ENCODE results near the gene BTF3L4.

Gene BTF3L4

DNA sequence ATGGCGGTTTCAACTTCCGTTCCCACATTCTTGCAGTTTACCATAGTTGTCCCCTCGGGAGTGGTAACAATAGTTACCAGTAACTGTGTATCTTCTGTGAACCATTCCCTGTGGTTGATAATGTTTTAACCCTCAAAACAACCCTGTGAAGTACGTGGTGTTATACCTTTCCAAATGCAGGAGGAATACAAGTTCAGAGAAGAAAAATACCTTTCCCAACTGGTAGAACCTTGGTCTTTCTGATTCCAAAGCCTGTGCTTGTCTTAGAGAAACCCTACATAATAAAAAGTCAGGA is 789 bp downstream of the BTF3L4 start:
- peak overlapping the region; percentile 98 for H3K27ac ChIP-seq (replicated peaks)
- DNase-seq (ENCODE audit: low read depth in 1 of 2, low spot score in 1 of 2), result no peak
- TF ChIP-seq REST (IDR thresholded peaks at IDR 0.05; ENCODE audit: insufficient replicate concordance, low read depth) (no peak), GABPA (IDR thresholded peaks at IDR 0.05; ENCODE audit: low read depth) (no peak), SPI1 (IDR thresholded peaks at IDR 0.05; ENCODE audit: borderline replicate concordance, low read depth) (no peak), POLR2AphosphoS5 (IDR thresholded peaks at IDR 0.05; ENCODE audit: low read depth) (no peak)
- TF ChIP-seq, protein P1, sequence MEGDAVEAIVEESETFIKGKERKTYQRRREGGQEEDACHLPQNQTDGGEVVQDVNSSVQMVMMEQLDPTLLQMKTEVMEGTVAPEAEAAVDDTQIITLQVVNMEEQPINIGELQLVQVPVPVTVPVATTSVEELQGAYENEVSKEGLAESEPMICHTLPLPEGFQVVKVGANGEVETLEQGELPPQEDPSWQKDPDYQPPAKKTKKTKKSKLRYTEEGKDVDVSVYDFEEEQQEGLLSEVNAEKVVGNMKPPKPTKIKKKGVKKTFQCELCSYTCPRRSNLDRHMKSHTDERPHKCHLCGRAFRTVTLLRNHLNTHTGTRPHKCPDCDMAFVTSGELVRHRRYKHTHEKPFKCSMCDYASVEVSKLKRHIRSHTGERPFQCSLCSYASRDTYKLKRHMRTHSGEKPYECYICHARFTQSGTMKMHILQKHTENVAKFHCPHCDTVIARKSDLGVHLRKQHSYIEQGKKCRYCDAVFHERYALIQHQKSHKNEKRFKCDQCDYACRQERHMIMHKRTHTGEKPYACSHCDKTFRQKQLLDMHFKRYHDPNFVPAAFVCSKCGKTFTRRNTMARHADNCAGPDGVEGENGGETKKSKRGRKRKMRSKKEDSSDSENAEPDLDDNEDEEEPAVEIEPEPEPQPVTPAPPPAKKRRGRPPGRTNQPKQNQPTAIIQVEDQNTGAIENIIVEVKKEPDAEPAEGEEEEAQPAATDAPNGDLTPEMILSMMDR (IDR thresholded peaks at IDR 0.05; ENCODE audit: insufficient read depth, low read length), result no peak
- peak overlapping the region; percentile 87 for H3K4me3 ChIP-seq (replicated peaks; ENCODE audit: insufficient read depth, low read length)
- no peaks in the 10 kb centered on the region for H3K27me3 ChIP-seq (ENCODE audit: insufficient read depth, poor library complexity, severe bottlenecking)

DNA sequence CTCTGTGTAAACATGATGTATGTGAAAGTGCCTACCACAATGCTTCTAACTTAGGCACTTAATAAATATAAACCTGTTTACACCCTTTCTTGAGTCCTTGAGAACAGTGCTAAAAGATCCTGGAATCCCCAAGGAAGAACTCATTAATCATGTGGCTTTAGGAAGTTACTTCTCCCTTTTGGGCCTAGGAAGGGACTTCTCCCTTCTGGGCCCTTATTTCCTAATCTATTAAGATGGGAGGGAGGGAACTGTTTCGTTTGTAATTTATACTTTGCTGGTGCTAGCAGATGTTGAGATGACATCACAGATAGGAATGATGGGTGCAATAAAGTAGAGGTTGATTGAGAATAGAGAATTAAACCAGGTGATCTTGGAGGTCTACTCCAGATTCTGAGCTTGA is 1.2 kb downstream of the BTF3L4 start:
- peak; percentile 7 to 42 for DNase-seq (ENCODE audit: low read depth in 1 of 2, low spot score in 1 of 2)
- Histone ChIP-seq H3K4me3 (replicated peaks; ENCODE audit: insufficient read depth, low read length) (peak overlapping the region; percentile 87), H3K27ac (replicated peaks) (peak overlapping the region; percentile 98), H3K27me3 (ENCODE audit: insufficient read depth, poor library complexity, severe bottlenecking) (no peaks in the 10 kb centered on the region)
- TF ChIP-seq, protein P1 (IDR thresholded peaks at IDR 0.05; ENCODE audit: insufficient read depth, low read length), result no peak
- TF ChIP-seq SPI1 (IDR thresholded peaks at IDR 0.05; ENCODE audit: borderline replicate concordance, low read depth), result peak; percentile 47; the same call in 1 of the 2 replicates

DNA sequence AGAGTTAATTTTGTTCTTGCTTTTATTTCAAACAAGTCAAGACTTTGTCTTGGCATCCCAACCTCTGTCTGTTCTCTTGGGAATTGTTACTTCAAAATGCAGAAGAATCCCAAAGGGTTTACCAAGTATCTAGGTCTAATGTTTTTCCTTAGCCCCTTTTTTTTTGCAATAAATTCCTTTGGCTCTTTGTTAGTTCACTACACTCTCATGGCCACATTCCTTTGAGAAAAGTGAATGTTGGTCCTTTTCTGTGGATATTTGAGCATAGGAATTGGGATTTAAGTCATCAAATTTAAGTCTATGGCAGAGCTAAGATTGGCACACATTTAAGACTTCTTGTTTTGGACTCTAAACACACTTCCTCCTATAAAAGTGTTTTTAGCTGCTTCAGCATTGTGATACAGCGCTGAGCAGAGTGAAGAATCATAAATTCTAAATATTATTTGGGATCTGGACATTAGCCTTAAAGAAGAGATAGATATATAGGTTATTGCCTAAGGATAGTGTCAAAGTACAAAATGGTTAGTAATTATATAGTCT is 1.9 kb downstream of the BTF3L4 start:
- Histone ChIP-seq H3K27ac (replicated peaks) (peak overlapping the region; percentile 98), H3K4me3 (replicated peaks; ENCODE audit: insufficient read depth, low read length) (peak overlapping the region; percentile 87)
- TF ChIP-seq SPI1 (IDR thresholded peaks at IDR 0.05; ENCODE audit: borderline replicate concordance, low read depth) (peak; percentile 85), POLR2AphosphoS5 (IDR thresholded peaks at IDR 0.05; ENCODE audit: low read depth) (no peak)

GRCh38 chr1:52059321-52059720 is 3.2 kb downstream of the BTF3L4 start:
- H3K27me3 ChIP-seq (ENCODE audit: insufficient read depth, poor library complexity, severe bottlenecking), result no peaks in the 10 kb centered on the region
- TF ChIP-seq SPI1 (IDR thresholded peaks at IDR 0.05; ENCODE audit: borderline replicate concordance, low read depth), result no peak
- no peak for TF ChIP-seq POLR2AphosphoS5 (IDR thresholded peaks at IDR 0.05; ENCODE audit: low read depth)
- no peak for TF ChIP-seq REST (IDR thresholded peaks at IDR 0.05; ENCODE audit: insufficient replicate concordance, low read depth)
- TF ChIP-seq GABPA (IDR thresholded peaks at IDR 0.05; ENCODE audit: low read depth), result no peak
- TF ChIP-seq, protein P1 (IDR thresholded peaks at IDR 0.05; ENCODE audit: insufficient read depth, low read length), result no peak
- H3K4me3 ChIP-seq (replicated peaks; ENCODE audit: insufficient read depth, low read length), result no peak overlapping the region
- DNase-seq (ENCODE audit: low read depth in 1 of 2, low spot score in 1 of 2), result no peak
- H3K27ac ChIP-seq (replicated peaks), result no peak overlapping the region

More for the DNA sequence above, 1.9 kb downstream of the BTF3L4 start:
- H3K27me3 ChIP-seq (ENCODE audit: insufficient read depth, poor library complexity, severe bottlenecking), result no peaks in the 10 kb centered on the region
- no peak for DNase-seq (ENCODE audit: low read depth in 1 of 2, low spot score in 1 of 2)

All from HL-60 (cell line).